Activated CD8-positive, alpha-beta memory T cell treated with anti-CD3 and anti-CD28 coated beads for 4 hours (primary cell): ENCODE data around the gene LENG8.

Source experiments
- DNase-seq, 2 donors: peaks; one replicate each; pipeline ENCODE4 v3.0.0-alpha.2; 2020; ENCODE audit warnings: low read depth in 2 of 2

Gene LENG8

GRCh38 chr19:54422136-54422535 lies 26.9 kb upstream of the LENG8 start:
- no peak for DNase-seq

GRCh38 chr19:54424201-54424600 lies 24.8 kb upstream of the LENG8 start:
- no peak for DNase-seq

GRCh38 chr19:54424660-54425381 lies 24.2 kb upstream of the LENG8 start:
- DNase-seq = no peak

GRCh38 chr19:54425382-54425723 lies 23.6 kb upstream of the LENG8 start:
- DNase-seq = no peak

- no peak for DNase-seq
Measured at GRCh38 chr19:54426291-54426931, 22.6 kb upstream of the LENG8 start.

GRCh38 chr19:54427586-54427985 lies 21.4 kb upstream of the LENG8 start:
- no peak for DNase-seq

- no peak for DNase-seq
Measured at GRCh38 chr19:54428323-54429175, 20.4 kb upstream of the LENG8 start.

- DNase-seq = no peak
Measured at GRCh38 chr19:54429176-54429495, 19.9 kb upstream of the LENG8 start.

GRCh38 chr19:54429545-54430227 lies 19.3 kb upstream of the LENG8 start:
- no peak for DNase-seq

- DNase-seq = no peak
Measured at GRCh38 chr19:54430306-54431254, 18.4 kb upstream of the LENG8 start.

GRCh38 chr19:54431255-54431838 lies 17.7 kb upstream of the LENG8 start:
- no peak for DNase-seq

GRCh38 chr19:54432144-54432738 lies 16.8 kb upstream of the LENG8 start:
- no peak for DNase-seq

- no peak for DNase-seq
Measured at GRCh38 chr19:54433697-54434096, 15.3 kb upstream of the LENG8 start.

- no peak for DNase-seq
Measured at GRCh38 chr19:54434112-54434872, 14.7 kb upstream of the LENG8 start.

GRCh38 chr19:54434873-54435214 lies 14.2 kb upstream of the LENG8 start:
- DNase-seq = no peak

- no peak for DNase-seq
Measured at GRCh38 chr19:54435551-54436016, 13.4 kb upstream of the LENG8 start.

- DNase-seq = no peak
Measured at GRCh38 chr19:54436031-54436523, 12.9 kb upstream of the LENG8 start.

- no peak for DNase-seq
Measured at GRCh38 chr19:54436628-54437252, 12.3 kb upstream of the LENG8 start.
